Neuronal stem cell (in vitro differentiated cells): Measurements from ENCODE around the gene ABITRAM.

Source experiments
- DNase-seq: peaks from one replicate; pipeline ENCODE4 v3.0.0-alpha.2; 2013; ENCODE audit warnings: low spot score
- H2AFZ ChIP-seq: one replicate; pipeline ENCODE4 v1.6.1; 2013; ENCODE audit warnings: mild to moderate bottlenecking, low read length, inconsistent platforms
- H2AK5ac ChIP-seq: 2 replicates; pipeline ENCODE4 v1.6.1; 2013; ENCODE audit warnings: low read depth, mild to moderate bottlenecking, inconsistent platforms, low read length, moderate library complexity, mixed read lengths
- H2BK120ac ChIP-seq: 2 replicates; pipeline ENCODE4 v1.6.1; 2013; ENCODE audit warnings: low read depth, mild to moderate bottlenecking, inconsistent platforms, low read length, moderate library complexity, mixed read lengths
- H2BK12ac ChIP-seq: one replicate; pipeline ENCODE4 v1.6.1; 2013; ENCODE audit warnings: low read length, inconsistent platforms
- H2BK15ac ChIP-seq: 2 replicates; pipeline ENCODE4 v1.6.1; 2013; ENCODE audit warnings: mild to moderate bottlenecking, low read length, inconsistent platforms, mixed read lengths
- H2BK5ac ChIP-seq: one replicate; pipeline ENCODE4 v1.6.1; 2013; ENCODE audit warnings: inconsistent platforms, mild to moderate bottlenecking, low read length, moderate library complexity
- H3K14ac ChIP-seq: one replicate; pipeline ENCODE4 v1.6.1; 2013; ENCODE audit warnings: low read length, inconsistent platforms
- H3K18ac ChIP-seq: 2 replicates; pipeline ENCODE4 v1.6.1; 2013; ENCODE audit warnings: low read length, inconsistent platforms
- H3K23ac ChIP-seq: 2 replicates; pipeline ENCODE4 v1.6.1; 2013; ENCODE audit warnings: low read depth, mild to moderate bottlenecking, mixed read lengths, low read length, inconsistent platforms; ENCODE audit not compliant: poor library complexity
- H3K27ac ChIP-seq: replicated peaks from 3 replicates; pipeline ENCODE4 v1.5.1; 2013; ENCODE audit warnings: low read length, inconsistent platforms
- H3K27me3 ChIP-seq, 3 experiments: 2 replicates each; pipeline ENCODE4 v1.6.1; 2013; ENCODE audit warnings: low read length in 3 of 3, mild to moderate bottlenecking in 2 of 3, inconsistent platforms in 1 of 3, low read depth in 1 of 3, mixed read lengths in 1 of 3, moderate library complexity in 1 of 3; ENCODE audit not compliant: control insufficient read depth in 3 of 3, insufficient read depth in 3 of 3
- H3K36me3 ChIP-seq, 2 donors: replicated peaks in 1 of 2; 2 replicates each; pipeline ENCODE4 v1.6.1; 2013; ENCODE audit warnings: low read length in 2 of 2; ENCODE audit not compliant: control insufficient read depth in 2 of 2, insufficient read depth in 2 of 2
- H3K4ac ChIP-seq: 2 replicates; pipeline ENCODE4 v1.6.1; 2013; ENCODE audit warnings: inconsistent platforms, mild to moderate bottlenecking, low read length, moderate library complexity
- H3K4me1 ChIP-seq, 2 donors: 1 replicate in 1 of 2; 2 replicates in 1 of 2; pipeline ENCODE4 v1.6.1; 2013; ENCODE audit warnings: low read length in 2 of 2, low read depth in 1 of 2; ENCODE audit not compliant: control insufficient read depth in 2 of 2, insufficient read depth in 1 of 2
- H3K4me2 ChIP-seq: one replicate; pipeline ENCODE4 v1.6.1; 2013; ENCODE audit warnings: mild to moderate bottlenecking, low read length, inconsistent platforms; ENCODE audit not compliant: insufficient read depth, poor library complexity, severe bottlenecking
- H3K4me3 ChIP-seq, 2 donors: 2 replicates each; pipeline ENCODE4 v1.5.1; 2013; ENCODE audit warnings: low read length in 2 of 2, mild to moderate bottlenecking in 2 of 2, inconsistent platforms in 1 of 2, moderate library complexity in 1 of 2
- H3K79me1 ChIP-seq: one replicate; pipeline ENCODE4 v1.6.1; 2013; ENCODE audit warnings: low read depth, mild to moderate bottlenecking, inconsistent platforms, low read length, moderate library complexity
- H3K9ac ChIP-seq: one replicate; pipeline ENCODE4 v1.6.1; 2013; ENCODE audit warnings: mild to moderate bottlenecking, low read depth, low read length, inconsistent platforms; ENCODE audit not compliant: poor library complexity
- H3K9me3 ChIP-seq, 2 donors: replicated peaks in 1 of 2; 2 replicates each; pipeline versions ENCODE3 to v1.6.1; 2013; ENCODE audit warnings: low read length in 2 of 2, mild to moderate bottlenecking in 2 of 2, inconsistent platforms in 1 of 2, low read depth in 1 of 2, mixed read lengths in 1 of 2, moderate library complexity in 1 of 2; ENCODE audit not compliant: control insufficient read depth in 2 of 2, insufficient read depth in 1 of 2
- H4K8ac ChIP-seq: one replicate; pipeline ENCODE4 v1.6.1; 2013; ENCODE audit warnings: low read depth, mild to moderate bottlenecking, inconsistent platforms, low read length, moderate library complexity
- H4K91ac ChIP-seq: one replicate; pipeline ENCODE4 v1.6.1; 2013; ENCODE audit warnings: low read length, low read depth, mild to moderate bottlenecking, inconsistent platforms; ENCODE audit not compliant: poor library complexity
- WGBS, 2 donors: extraction: QIAGEN DNeasy Blood & Tissue Kit; methylation state at CpG; one replicate each; pipeline ENCODE4 v1.1.7; 2013; ENCODE audit warnings: missing lambda C conversion rate in 2 of 2, mixed read lengths in 1 of 2; ENCODE audit not compliant: insufficient read length in 2 of 2, insufficient replicate concordance in 1 of 2; ENCODE audit errors: extremely low coverage in 2 of 2; 5-methylcytosine and 5-hydroxymethylcytosine counted together

Gene ABITRAM

DNA sequence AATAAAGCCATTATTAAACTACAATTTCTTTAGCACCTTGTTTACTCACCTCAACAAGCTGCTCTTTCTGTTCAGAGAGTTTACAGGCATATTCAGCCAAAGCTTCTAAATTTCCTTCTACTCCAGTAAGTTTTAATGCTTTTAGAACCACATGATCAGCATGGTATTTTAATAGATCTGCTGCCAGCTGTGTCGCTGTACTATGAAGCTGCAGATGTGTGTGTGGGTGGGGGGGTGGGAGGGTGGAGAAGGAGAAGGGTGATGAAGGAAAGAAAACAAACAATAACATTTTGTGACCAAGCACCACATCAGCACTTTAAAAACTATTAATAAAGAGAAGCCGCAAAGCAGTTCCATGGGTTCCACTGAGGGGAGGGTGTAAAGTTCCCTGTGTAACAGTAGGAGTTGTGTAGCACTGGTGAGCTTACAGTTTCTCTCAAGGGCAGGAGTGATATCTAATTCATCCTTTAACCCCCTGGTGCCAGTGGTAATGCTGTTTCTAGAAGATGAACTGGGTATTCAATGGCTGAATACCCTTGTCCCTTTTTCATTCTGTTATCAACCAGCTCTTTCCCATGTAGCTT, 38.5 kb downstream of the ABITRAM start:
- no peaks in the 10 kb centered on the region for H3K4me1 ChIP-seq
- H3K4me2 ChIP-seq = no peak overlapping the region
- H3K18ac ChIP-seq = no peak overlapping the region
- H3K79me1 ChIP-seq = no peaks in the 10 kb centered on the region
- H3K27me3 ChIP-seq = no peaks in the 10 kb centered on the region
- H3K4ac ChIP-seq = no peak overlapping the region
- no CpG with 5 or more reads among the region's 2 CpGs for WGBS, 2 donors
- H4K91ac ChIP-seq = no peak overlapping the region
- H2AFZ ChIP-seq = no peak overlapping the region
- no peak overlapping the region for H3K14ac ChIP-seq
- no peak overlapping the region for H3K23ac ChIP-seq
- peaks cover 0 to 4% of the 10 kb centered on the region in 2 donors for H3K9me3 ChIP-seq
- no peak overlapping the region for H2BK15ac ChIP-seq
- no peak overlapping the region for H3K27ac ChIP-seq
- H3K9ac ChIP-seq = no peak overlapping the region
- no peak overlapping the region for H2BK12ac ChIP-seq
- DNase-seq = no peak
- no peak overlapping the region for H4K8ac ChIP-seq
- H2BK5ac ChIP-seq = no peak overlapping the region
- no peak overlapping the region for H2AK5ac ChIP-seq
- peaks cover 8 to 84% of the 10 kb centered on the region in 2 donors for H3K36me3 ChIP-seq
- no peak overlapping the region for H3K4me3 ChIP-seq
- H2BK120ac ChIP-seq = no peak overlapping the region

DNA sequence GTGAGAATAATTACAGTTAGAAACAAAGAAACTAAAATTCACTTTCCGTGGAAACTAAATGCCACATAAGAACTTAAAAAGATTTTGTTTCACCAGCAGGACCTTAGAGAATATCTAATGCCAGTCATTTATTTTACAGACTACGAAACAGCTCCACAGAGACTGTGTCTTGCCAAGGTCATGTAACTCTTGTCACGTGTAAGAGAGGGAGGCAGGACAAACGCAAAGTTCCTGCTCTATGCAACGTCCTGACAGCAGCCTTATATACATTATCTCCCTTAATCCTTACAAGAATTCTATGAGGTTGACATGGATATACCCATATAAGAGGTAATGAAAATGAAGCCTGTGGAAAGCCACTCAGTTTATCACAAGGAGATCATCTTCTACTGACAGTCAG, 39.7 kb downstream of the ABITRAM start:
- peaks cover 15 to 87% of the 10 kb centered on the region in 2 donors for H3K36me3 ChIP-seq
- H2BK15ac ChIP-seq = no peak overlapping the region
- H3K4ac ChIP-seq = no peak overlapping the region
- no peak overlapping the region for H3K14ac ChIP-seq
- H4K91ac ChIP-seq = no peak overlapping the region
- H4K8ac ChIP-seq = no peak overlapping the region
- H3K27ac ChIP-seq = no peak overlapping the region
- no peaks in the 10 kb centered on the region for H3K79me1 ChIP-seq
- H3K4me3 ChIP-seq = no peak overlapping the region
- H3K18ac ChIP-seq = no peak overlapping the region
- no peak overlapping the region for H3K9ac ChIP-seq
- H2BK120ac ChIP-seq = no peak overlapping the region
- H2AK5ac ChIP-seq = no peak overlapping the region
- no peak overlapping the region for H2BK12ac ChIP-seq
- DNase-seq = no peak
- H2BK5ac ChIP-seq = no peak overlapping the region
- H2AFZ ChIP-seq = no peak overlapping the region
- H3K9me3 ChIP-seq = peaks cover 0 to 4% of the 10 kb centered on the region in 2 donors
- WGBS, 2 donors = no CpG with 5 or more reads among the region's 5 CpGs
- H3K27me3 ChIP-seq = no peaks in the 10 kb centered on the region
- H3K23ac ChIP-seq = no peak overlapping the region
- no peak overlapping the region for H3K4me2 ChIP-seq
- H3K4me1 ChIP-seq = no peaks in the 10 kb centered on the region

DNA sequence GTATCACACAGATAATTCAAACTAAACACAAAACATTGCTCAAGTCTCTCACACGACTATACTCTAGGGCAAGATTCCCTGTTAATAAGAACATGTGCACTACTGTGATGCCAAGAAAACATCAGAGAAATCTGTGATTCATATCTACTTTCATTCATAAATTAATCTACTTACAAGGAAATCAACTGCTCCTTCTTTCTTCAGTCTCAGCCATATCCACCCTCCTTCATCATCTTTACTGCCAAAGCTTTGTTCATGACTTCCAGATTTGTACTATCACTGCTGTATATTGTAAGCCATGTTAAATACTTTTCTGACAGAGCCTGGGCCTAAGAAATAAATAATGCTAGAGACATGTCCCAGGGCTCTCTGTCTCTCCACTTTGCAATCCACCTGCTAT, 44.0 kb downstream of the ABITRAM start:
- Histone ChIP-seq H2BK15ac (no peak overlapping the region), H3K36me3 (peaks cover 12 to 88% of the 10 kb centered on the region in 2 donors), H2BK120ac (no peak overlapping the region), H3K4me1 (no peaks in the 10 kb centered on the region), H3K27ac (no peak overlapping the region), H3K18ac (no peak overlapping the region), H2AFZ (no peak overlapping the region), H3K4ac (no peak overlapping the region), H4K91ac (no peak overlapping the region), H3K4me2 (no peak overlapping the region), H3K14ac (no peak overlapping the region), H3K4me3 (no peak overlapping the region), H3K9me3 (no peaks in the 10 kb centered on the region), H4K8ac (no peak overlapping the region), H2AK5ac (no peak overlapping the region), H2BK5ac (no peak overlapping the region), H3K23ac (no peak overlapping the region), H3K9ac (no peak overlapping the region), H3K79me1 (no peaks in the 10 kb centered on the region), H3K27me3 (no peaks in the 10 kb centered on the region), H2BK12ac (no peak overlapping the region)
- DNase-seq = no peak
- WGBS, 2 donors = no CpG with 5 or more reads among the region's 1 CpG

DNA sequence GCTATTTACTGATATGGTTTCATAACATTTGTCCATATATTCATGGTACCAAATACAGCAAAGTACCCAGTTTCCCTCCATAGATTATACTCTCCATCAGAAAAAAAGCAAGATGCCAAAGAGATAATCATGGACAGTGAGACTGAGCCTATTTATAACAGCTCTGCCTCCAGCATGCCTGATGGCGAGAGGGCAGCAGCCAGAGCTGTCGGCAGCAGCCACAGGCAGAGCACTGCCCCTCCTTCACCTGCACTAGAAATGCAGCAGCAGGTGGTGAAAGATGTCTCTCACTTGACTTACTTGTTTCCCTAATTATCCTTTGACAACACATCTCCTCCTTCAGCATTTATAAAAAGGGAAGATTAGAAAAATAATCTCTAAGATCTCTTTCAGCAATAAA, 46.7 kb downstream of the ABITRAM start:
- Histone ChIP-seq H3K9ac (no peak overlapping the region), H3K36me3 (peaks cover 16 to 93% of the 10 kb centered on the region in 2 donors), H3K23ac (no peak overlapping the region)

More for the DNA sequence above, 46.7 kb downstream of the ABITRAM start:
- H3K27ac ChIP-seq = no peak overlapping the region
- no peaks in the 10 kb centered on the region for H3K9me3 ChIP-seq
- no CpG with 5 or more reads among the region's 2 CpGs for WGBS, 2 donors
- H2BK5ac ChIP-seq = no peak overlapping the region
- no peaks in the 10 kb centered on the region for H3K27me3 ChIP-seq
- H2AK5ac ChIP-seq = no peak overlapping the region
- no peak overlapping the region for H3K4me3 ChIP-seq
- no peak overlapping the region for H4K91ac ChIP-seq
- H4K8ac ChIP-seq = no peak overlapping the region
- H2BK15ac ChIP-seq = no peak overlapping the region
- no peaks in the 10 kb centered on the region for H3K4me1 ChIP-seq
- H3K18ac ChIP-seq = no peak overlapping the region
- no peak overlapping the region for H2AFZ ChIP-seq
- no peak for DNase-seq
- no peak overlapping the region for H2BK12ac ChIP-seq
- H3K4me2 ChIP-seq = no peak overlapping the region
- H2BK120ac ChIP-seq = no peak overlapping the region
- H3K4ac ChIP-seq = no peak overlapping the region
- H3K79me1 ChIP-seq = no peaks in the 10 kb centered on the region
- H3K14ac ChIP-seq = no peak overlapping the region
